COLO829 (cell line): ENCODE measurements around the gene CPNE4.
"Not testable (repeated sequence)": the region's sequence is repeated elsewhere in the genome, so short reads cannot be mapped to it uniquely, and the experiment has no call there.

Source experiments
- DNase-seq: peaks from one replicate; pipeline ENCODE4 v3.0.0; 2012; ENCODE audit warnings: low spot score

The CPNE4 gene

GRCh38 chr3:131957980-131958379 is 76.8 kb downstream of the CPNE4 start:
- DNase-seq = no peak

DNA sequence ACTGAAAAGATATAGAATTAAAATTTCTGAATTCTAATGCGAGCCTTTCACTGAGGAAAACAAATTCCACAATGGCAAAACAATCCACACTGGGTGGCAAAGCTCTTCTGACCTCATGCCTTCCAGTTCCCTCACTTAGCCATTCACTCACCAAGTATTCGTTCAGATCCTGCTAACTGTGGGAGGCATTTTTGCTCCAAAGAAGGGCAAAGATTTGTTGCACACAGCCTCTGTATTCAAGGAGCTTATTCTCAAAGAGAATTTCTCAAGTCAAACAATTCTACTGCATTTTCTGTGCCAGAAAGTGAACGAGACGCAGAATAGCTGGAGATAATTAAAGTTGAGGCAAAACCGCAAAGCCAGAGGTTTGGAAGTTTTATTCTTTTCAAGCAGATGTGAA is 77.3 kb downstream of the CPNE4 start:
- no peak for DNase-seq

DNA sequence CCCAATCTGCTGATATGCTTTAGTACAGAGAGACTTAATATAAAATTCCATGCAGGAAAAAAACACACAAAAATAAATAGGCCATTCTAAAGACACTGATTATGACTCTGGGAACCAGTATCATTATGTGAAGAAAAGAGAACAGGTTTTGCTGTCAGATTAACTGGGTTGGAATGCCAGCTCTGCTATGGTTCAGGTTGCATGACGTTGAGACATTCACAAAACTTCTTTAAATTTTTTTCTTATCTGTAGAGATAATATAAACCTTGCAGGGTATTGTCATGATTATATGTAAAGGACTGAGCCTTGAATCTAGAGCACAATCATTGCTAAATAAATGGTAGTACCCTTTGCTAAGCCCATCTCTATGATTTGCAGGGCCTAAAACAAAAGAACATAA is 86.0 kb downstream of the CPNE4 start:
- DNase-seq = no peak

DNA sequence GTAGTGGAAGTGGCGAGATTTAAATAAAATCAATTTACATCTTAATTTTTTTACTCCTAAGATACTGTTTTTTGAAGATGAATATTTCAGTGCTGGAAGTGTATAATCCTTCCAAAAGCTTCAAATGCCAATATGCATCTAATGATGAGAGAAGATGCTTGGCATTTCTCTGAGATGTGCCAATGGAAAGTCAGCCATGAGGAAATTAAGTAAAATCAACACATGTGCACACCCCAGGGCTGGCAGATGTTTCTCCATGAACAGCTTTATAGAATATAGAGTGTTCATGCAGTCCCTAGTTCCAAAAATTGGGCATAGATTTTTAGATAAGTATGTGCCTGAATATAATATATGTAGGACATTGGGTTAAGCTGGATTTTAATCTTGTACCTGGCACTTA is 90.1 kb downstream of the CPNE4 start:
- DNase-seq = no peak

DNA sequence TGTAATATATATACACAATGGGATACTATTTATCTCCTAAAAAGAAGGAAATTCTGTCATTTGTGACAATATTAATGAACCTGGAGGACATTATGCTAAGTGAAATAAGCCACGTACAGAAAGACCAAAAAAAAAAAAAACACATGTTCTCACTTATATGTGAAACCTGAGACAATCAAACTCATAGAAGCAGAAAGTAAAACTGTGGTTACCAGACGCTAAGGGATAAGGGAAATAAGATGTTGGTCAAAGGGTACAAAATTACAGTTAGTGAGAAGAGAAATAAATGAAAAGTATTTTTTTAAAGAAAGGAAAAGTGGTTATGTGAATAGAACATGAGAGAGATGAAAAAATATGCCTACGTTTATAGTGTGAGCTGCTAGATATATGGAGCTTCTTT is 101.1 kb downstream of the CPNE4 start:
- no peak for DNase-seq

DNA sequence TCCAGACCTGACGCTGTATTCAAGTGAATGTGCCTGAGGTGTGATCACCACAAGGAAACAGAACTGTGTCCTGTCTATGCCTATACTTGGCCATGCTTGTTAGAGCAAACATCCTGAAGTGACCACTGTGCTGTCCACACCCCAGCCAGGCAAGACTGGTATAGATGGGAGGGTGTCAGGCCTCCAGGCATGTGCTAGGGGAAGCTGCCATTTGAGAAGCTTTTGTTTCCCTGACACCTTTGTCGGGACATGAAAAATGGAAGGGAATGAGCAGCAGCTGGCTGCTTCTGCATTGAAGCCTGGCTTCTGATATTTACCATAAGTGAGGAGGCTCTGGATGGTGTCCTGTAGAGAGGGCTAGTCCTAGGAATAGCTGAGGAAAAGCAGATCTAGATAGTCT is 106.2 kb downstream of the CPNE4 start:
- no peak for DNase-seq

DNA sequence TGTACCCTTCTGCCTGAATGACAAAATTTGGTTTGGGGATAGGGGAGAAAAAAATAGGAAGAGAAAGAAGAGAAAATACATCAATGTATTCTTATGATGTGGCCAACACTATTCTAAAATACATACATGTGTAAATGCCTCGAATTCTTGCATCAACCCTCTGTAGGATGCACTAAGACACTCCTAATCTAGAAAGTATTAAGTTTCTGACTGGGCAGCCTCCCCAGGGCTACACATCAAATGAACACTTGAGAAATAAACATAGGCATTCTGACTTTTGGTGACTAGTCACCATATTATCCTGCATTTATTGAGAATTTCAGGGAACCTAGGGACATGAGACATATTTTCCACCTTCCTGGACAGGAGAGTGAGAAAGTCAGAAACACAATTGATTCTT is 109.2 kb downstream of the CPNE4 start:
- DNase-seq = no peak

- no peak for DNase-seq
These were observed 112.5 kb downstream of the CPNE4 start for GRCh38 chr3:131922356-131922755.

- no peak for DNase-seq
These were observed 117.8 kb downstream of the CPNE4 start for GRCh38 chr3:131917006-131917405.

- DNase-seq = no peak
These were observed 120.6 kb downstream of the CPNE4 start for GRCh38 chr3:131914090-131914691.

DNA sequence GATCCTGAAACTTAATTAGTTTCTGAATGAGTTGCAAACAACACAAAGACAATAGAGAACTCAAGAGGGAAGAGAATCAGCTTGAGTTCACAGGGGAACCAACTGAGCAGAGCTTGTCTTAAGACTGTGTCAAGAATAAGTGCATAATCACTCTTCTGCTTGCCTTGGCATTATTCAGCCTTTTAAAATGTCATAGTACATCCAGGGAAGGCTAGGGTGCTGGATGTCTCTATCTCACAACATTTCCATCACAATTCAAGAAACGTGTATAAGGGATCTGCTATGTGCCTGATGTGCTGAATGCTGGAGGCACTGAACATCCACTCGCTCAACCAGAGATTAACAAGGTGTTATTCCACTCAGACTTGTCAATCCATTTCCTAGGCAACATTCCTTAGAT is 122.6 kb downstream of the CPNE4 start:
- DNase-seq = no peak

GRCh38 chr3:131907796-131908195 is 127.0 kb downstream of the CPNE4 start:
- no peak for DNase-seq

DNA sequence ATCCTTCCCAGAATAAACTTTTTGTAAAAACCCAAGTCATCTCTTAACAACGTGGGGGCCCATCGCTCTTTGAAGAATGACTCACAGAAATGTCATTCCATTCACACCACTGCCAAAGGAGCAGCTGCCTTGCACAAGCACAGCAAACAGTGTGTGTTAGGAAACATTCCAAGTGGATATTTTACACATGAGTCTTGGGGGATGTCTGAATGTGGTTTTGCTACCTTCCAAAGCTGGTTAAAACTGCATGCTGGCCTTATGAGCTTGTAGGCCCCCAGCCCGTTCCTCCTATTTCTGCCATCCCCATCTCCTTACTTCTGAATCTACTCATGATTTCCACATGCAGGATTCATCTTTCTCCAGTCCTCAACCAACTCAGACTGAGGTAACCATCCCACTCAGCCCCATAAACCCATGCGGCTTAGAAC is 130.8 kb downstream of the CPNE4 start:
- peak; percentile 68 for DNase-seq

DNA sequence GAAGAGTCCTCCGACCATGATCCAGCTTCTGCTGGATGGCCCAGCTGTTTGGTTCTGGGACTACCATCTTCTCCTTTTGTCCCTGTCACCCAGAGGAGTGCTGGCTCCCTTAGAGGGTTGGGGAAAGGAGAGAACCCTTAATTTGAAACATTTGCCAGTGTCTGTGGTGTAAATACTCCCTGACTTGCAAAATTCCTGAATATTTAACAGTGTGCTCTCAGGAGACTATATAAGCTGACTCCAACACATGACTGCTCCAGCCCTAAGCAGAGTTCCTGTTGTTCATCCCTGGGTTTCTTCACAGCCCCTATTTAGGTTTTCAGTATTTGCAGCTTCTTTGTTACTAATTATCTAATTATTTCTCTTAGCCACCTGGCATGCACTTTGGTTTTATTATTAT is 133.1 kb downstream of the CPNE4 start:
- no peak for DNase-seq

GRCh38 chr3:131900891-131901290 is 133.9 kb downstream of the CPNE4 start:
- DNase-seq = no peak

DNA sequence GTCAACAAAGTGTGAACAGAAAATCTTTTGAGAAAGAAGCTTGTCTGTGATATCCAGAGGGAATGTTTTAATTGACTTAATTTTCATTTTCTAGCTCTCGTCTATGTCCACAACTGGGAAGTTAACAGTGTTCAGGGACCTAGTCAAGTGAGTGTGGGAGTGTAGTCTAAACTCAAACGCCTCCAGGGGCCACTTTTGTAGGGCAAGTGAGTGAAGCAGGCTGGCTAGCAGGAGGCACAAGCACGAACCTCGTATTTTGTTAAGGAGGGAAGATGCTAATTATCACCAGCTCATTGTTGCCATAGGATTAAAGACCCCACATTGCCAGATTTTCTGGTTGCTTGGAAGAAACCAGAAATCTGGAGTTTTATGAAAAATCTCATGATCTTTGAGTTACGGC is 135.8 kb downstream of the CPNE4 start:
- no peak for DNase-seq

- no peak for DNase-seq
These were observed 136.5 kb downstream of the CPNE4 start for GRCh38 chr3:131898346-131898745.

- DNase-seq = no peak
These were observed 138.5 kb downstream of the CPNE4 start for GRCh38 chr3:131896285-131896684.

DNA sequence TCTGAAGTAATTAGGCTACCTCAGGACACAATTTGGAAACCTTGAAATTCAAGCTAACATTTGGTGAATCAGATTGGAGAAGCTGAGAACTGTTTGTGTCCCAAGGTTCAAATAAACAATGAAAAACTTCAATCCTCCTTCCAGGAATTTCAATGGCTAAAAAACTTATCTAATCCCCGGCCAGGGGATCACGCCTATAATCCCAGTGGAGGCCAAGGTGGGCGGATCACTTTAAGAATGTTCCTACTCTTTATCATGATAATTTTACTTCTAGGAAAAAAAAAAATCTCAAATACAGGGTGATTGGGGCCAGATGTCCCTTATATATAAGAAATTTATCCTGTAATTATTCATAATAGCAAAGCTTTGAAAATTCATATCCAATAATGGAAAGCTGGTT is 139.0 kb downstream of the CPNE4 start:
- DNase-seq = no peak

DNA sequence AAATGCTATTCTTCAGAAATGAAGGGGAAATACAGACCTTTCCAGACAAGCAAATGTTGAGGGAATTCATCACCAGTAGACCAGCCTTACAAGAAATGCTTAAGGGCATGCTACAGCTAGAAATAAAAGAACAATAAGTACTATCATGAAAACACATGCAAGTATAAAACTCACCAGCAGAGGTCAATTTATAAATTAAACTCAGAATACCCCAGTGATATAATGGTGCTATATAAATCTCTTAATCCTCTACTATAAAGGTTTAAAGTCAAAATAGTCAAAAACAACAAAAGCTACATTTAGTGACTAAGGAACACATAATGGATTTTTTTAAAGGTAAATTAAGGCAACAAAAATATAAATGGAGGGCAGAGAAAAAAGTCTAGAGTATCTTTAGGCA is 142.5 kb downstream of the CPNE4 start:
- DNase-seq = no peak

DNA sequence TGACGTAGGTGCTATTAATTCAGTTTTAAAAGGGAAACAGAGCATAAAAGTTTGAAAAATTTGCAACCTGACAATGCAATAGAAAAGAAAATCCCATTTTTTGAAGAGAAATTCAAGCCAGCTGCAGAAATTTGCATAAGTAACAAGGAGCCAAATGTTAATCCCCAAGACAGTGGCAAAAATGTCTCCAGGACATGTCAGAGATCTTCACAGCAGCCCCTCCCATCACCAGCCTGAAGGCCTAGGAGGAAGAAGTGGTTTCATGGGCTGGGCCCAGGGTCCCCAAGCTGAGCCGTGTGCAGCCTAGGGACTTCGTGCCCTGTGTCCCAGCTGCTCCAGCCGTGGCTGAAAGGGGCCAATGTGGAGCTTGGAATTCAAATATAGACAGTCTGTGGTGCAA is 148.9 kb downstream of the CPNE4 start:
- DNase-seq = not testable (repeated sequence)

DNA sequence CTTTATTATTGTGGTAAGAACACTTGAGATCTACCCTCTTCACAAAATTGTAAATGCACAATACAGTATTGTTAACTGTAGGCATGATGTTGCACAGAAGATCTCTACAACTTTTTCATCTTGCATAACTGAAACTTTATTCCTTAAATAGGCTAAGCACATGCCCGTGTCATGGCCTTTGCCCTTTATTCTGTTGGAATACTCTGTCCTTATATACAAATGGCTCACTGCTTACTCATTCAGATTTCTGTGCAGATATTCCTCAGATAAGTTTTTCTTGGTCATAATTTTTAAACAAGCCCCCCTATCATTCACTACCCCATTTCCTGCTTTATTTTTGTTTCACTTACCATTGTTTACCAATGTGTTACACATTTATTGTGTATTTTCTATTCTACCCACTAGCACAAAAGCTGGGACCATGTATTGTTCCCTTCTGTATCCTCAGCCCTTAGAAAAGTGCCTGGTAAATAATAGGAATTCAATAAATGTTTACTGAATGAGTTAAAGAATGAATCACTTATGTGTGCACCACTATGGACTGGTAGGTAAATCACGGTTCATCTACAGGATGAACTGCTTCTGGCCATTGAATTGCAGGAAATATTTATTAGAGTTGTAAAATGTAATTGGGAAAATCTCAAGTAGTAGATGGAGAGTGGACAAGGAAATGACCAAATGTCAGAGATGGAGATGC is 151.0 kb downstream of the CPNE4 start:
- DNase-seq = no peak

- no peak for DNase-seq
These were observed 151.7 kb downstream of the CPNE4 start for GRCh38 chr3:131883086-131883485.

- DNase-seq = no peak
These were observed 153.0 kb downstream of the CPNE4 start for GRCh38 chr3:131881777-131882176.
